Ovary (tissue), 9 donors: Measurements from ENCODE around the gene DSPP. TPM values are rescaled to one million over a fixed set of nuclear protein-coding genes. Genes with fewer than 3 reads are reported as not detected.

Source experiments
- DNase-seq, 5 donors: peaks; one replicate each; pipeline ENCODE4 v3.0.0-alpha.2; 2019 to 2020
- H3K27ac ChIP-seq, 2 donors: fragments of 200-600 bp; one replicate each; pipeline versions ENCODE4 v1.5.1 to v1.8.0; 2019 to 2022
- H3K27me3 ChIP-seq: fragments of 200-600 bp; one replicate; pipeline ENCODE4 v1.8.0; 2022
- H3K36me3 ChIP-seq: fragments of 200-600 bp; sonication (generic); one replicate; pipeline ENCODE4 v1.5.1; 2019
- H3K4me1 ChIP-seq: one replicate; pipeline ENCODE4 v1.8.1; 2013; ENCODE audit warnings: mild to moderate bottlenecking, moderate library complexity; ENCODE audit not compliant: insufficient read depth
- H3K4me3 ChIP-seq: fragments of 200-600 bp; sonication (generic); one replicate; pipeline ENCODE4 v1.5.1; 2017
- H3K9me3 ChIP-seq, 2 donors: fragments of 200-600 bp in 1 of 2; sonication (generic) in 1 of 2; one replicate each; pipeline versions ENCODE4 v1.5.1 to v1.8.1; 2013 to 2019; ENCODE audit warnings: mild to moderate bottlenecking in 1 of 2, moderate library complexity in 1 of 2
- EP300 ChIP-seq: sonication (generic); formaldehyde crosslinking; IDR thresholded peaks from one replicate; pipeline ENCODE4 v1.6.1; 2017; ENCODE audit warnings: antibody characterized with exemption
- POLR2A ChIP-seq: fragments of 450-650 bp; IDR thresholded peaks from one replicate; pipeline ENCODE4 v1.6.1; 2017; ENCODE audit warnings: antibody characterized with exemption, mild to moderate bottlenecking, moderate library complexity
- WGBS, 3 donors: extraction: QIAGEN DNeasy Blood & Tissue Kit in 1 of 3; methylation state at CpG; one replicate each; pipeline versions ENCODE4 v1.1.5 to v1.1.7; 2013 to 2017; 5-methylcytosine and 5-hydroxymethylcytosine counted together
- intact Hi-C, 4 donors: fragments of 100-400 bp; cut with DNase I; formaldehyde crosslinking; loops; one replicate each; pipeline versions ENCODE4 v1.11.0 to v1.15.1; 2022 to 2023
- polyA plus RNA-seq, 2 donors: library from polyadenylated mRNA; stranded (reverse); fragments of 200-250 nt in 1 of 2; fragments of 350-450 nt in 1 of 2; fragmentation: Illumina TruSeq in 1 of 2; extraction: RNeasy Lipid Tissue Mini Kit (QIAGEN cat#74804) in 1 of 2; gene quantifications; one replicate each; pipeline ENCODE4 v1.2.3, GENCODE V29; 2013 to 2014
- total RNA-seq, 7 donors: library from RNA; depleted of rRNA in 2 of 7; stranded (reverse); fragments of >200 nt in 2 of 7; fragmentation: NEBNext Ultra II Directional in 3 of 7; extraction: Animal tissue kit (Norgen Biotek cat#: 25700) in 3 of 7; gene quantifications; one replicate each; pipeline versions ENCODE4 v1.1.0 to v1.2.4, GENCODE V29; 2016 to 2023
- TF ChIP-seq, protein P1 (sequence below), 3 donors: fragments of 450-650 bp in 2 of 3; fragments of 200-600 bp in 1 of 3; IDR thresholded peaks; one replicate each; pipeline versions ENCODE4 v1.5.1 to v1.8.0; 2016 to 2022; ENCODE audit warnings: antibody characterized with exemption in 3 of 3, mild to moderate bottlenecking in 1 of 3
- donor health status: DM: no; HTN: no; CAD: no; lungs with moderate emphysema.
- donor health status: DM: no; HTN: no; CAD: no.
- donor health status: Bipolar disorder and iron deficiency.
- donor health status: DM: yes; HTN: yes; CAD: no.
- donor health status: DM: no; HTN: no; CAD: no.
- donor health status: DM: yes; HTN: yes; CAD: no.

The DSPP gene
- total and polyA plus RNA-seq, 9 donors, result 0.07 TPM; not detected in 8

DNA sequence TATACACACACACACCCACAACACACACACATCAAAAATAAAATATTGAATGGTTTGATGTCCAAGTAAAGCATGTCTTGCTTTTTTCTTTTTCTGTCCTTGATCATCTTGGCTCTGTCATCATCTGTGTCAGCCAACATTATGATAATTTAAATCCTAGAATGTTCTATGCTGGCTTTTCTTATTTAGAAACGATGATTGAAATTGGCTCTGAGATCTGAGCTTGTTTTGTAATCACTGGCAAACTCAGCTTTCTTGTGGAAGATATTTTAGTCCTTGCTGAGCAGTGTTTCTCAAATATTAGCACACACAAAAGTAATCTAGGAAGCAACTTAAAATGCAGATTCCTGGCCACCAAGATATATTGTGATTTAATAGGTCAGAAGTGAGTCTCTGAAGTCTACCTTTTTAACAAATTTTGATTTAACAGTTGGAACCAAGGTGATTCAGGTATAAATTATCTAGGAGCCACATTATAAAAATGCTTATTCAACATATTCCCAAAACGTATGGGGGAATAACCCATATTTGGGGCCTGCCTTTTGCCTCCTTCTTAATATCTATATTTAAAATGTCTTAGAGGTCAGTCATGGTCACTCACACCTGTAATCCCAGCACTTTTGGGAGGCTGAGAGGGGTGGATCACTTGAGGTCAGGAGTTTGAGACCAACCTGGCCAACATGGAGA is 24.0 kb upstream of the DSPP start:
- Histone ChIP-seq H3K27ac (no peak overlapping the region), H3K9me3 (no peaks in the 10 kb centered on the region), H3K4me1 (no peaks in the 10 kb centered on the region), H3K27me3 (no peaks in the 10 kb centered on the region), H3K36me3 (no peaks in the 10 kb centered on the region), H3K4me3 (no peak overlapping the region)
- intact Hi-C loops, result no loop called here
- WGBS, 3 donors, result 45 to 55% (median 51%) methylated on average over 2 of the region's 2 CpGs
- no peak for DNase-seq
- TF ChIP-seq, protein P1, sequence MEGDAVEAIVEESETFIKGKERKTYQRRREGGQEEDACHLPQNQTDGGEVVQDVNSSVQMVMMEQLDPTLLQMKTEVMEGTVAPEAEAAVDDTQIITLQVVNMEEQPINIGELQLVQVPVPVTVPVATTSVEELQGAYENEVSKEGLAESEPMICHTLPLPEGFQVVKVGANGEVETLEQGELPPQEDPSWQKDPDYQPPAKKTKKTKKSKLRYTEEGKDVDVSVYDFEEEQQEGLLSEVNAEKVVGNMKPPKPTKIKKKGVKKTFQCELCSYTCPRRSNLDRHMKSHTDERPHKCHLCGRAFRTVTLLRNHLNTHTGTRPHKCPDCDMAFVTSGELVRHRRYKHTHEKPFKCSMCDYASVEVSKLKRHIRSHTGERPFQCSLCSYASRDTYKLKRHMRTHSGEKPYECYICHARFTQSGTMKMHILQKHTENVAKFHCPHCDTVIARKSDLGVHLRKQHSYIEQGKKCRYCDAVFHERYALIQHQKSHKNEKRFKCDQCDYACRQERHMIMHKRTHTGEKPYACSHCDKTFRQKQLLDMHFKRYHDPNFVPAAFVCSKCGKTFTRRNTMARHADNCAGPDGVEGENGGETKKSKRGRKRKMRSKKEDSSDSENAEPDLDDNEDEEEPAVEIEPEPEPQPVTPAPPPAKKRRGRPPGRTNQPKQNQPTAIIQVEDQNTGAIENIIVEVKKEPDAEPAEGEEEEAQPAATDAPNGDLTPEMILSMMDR (IDR thresholded peaks at IDR 0.05), result no peak
- TF ChIP-seq POLR2A (no peak), EP300 (no peak)

- DNase-seq, result no peak
- Histone ChIP-seq H3K27ac (no peak overlapping the region), H3K36me3 (no peaks in the 10 kb centered on the region), H3K4me1 (no peaks in the 10 kb centered on the region), H3K27me3 (no peaks in the 10 kb centered on the region), H3K4me3 (no peak overlapping the region), H3K9me3 (no peaks in the 10 kb centered on the region)
- TF ChIP-seq EP300, result no peak
- intact Hi-C loops, result no loop called here
These were observed 18.8 kb upstream of the DSPP start for GRCh38 chr4:87589531-87589930.

GRCh38 chr4:87592124-87592523 is 16.2 kb upstream of the DSPP start:
- Histone ChIP-seq H3K27me3 (no peaks in the 10 kb centered on the region), H3K36me3 (no peaks in the 10 kb centered on the region), H3K9me3 (no peaks in the 10 kb centered on the region), H3K27ac (no peak overlapping the region), H3K4me1 (no peaks in the 10 kb centered on the region), H3K4me3 (no peak overlapping the region)
- WGBS, 3 donors, result 52 to 70% (median 60%) methylated on average over 2 of the region's 2 CpGs
- TF ChIP-seq, protein P1 (IDR thresholded peaks at IDR 0.05), result no peak
- TF ChIP-seq EP300 (no peak), POLR2A (no peak)
- no peak for DNase-seq
- intact Hi-C loops, result no loop called here

- H3K36me3 ChIP-seq, result no peaks in the 10 kb centered on the region
- H3K27ac ChIP-seq, result no peak overlapping the region
- H3K9me3 ChIP-seq, result no peaks in the 10 kb centered on the region
- H3K27me3 ChIP-seq, result no peaks in the 10 kb centered on the region
- DNase-seq, result no peak
- no peak overlapping the region for H3K4me3 ChIP-seq
- H3K4me1 ChIP-seq, result no peaks in the 10 kb centered on the region
- TF ChIP-seq POLR2A (no peak), EP300 (no peak)
- intact Hi-C loops, result no loop called here
These were observed 7.0 kb upstream of the DSPP start for GRCh38 chr4:87601361-87601760.

DNA sequence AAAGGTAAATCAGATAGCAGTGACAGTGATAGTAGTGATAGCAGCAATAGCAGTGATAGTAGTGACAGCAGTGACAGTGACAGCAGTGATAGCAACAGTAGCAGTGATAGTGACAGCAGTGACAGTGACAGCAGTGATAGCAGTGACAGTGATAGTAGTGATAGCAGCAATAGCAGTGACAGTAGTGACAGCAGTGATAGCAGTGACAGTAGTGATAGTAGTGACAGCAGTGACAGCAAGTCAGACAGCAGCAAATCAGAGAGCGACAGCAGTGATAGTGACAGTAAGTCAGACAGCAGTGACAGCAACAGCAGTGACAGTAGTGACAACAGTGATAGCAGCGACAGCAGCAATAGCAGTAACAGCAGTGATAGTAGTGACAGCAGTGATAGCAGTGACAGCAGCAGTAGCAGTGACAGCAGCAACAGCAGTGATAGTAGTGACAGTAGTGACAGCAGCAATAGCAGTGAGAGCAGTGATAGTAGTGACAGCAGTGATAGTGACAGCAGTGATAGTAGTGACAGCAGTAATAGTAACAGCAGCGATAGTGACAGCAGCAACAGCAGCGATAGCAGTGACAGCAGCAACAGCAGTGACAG is 6.1 kb downstream of the DSPP start:
- DNase-seq, result no peak
- TF ChIP-seq EP300 (no peak), POLR2A (no peak)
- TF ChIP-seq, protein P1 (IDR thresholded peaks at IDR 0.05), result no peak
- H3K4me3 ChIP-seq, result no peak overlapping the region
- intact Hi-C loops, result no loop called here
- WGBS, 3 donors, result 89 to 94% (median 90%) methylated on average over 4 of the region's 4 CpGs
- no peaks in the 10 kb centered on the region for H3K4me1 ChIP-seq
- no peaks in the 10 kb centered on the region for H3K36me3 ChIP-seq
- H3K27ac ChIP-seq, result no peak overlapping the region
- no peaks in the 10 kb centered on the region for H3K9me3 ChIP-seq
- no peaks in the 10 kb centered on the region for H3K27me3 ChIP-seq
